ENCODE measurements around the gene TUBGCP6.

DNA sequence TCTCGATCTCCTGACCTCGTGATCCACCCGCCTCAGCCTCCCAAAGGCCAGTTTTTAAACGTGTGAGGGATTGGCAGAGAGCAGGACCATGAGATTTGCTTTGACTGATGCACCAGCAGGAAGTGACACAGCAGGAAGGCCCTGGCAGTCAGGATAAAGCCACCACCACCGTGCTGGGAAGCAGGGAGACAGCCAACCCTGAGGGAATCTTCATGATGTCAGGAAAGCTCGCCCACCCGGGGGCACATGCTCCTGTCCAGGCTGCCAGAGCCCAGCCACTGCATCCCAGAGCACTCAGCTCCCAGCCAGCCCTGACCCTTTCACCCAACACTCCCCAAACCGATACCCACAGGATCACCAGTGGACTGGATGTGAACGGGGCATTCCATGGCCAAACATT, 6.1 kb downstream of the TUBGCP6 start:
- TF ChIP-seq POLR2A (IDR thresholded peaks at IDR 0.05): no peak
- TF ChIP-seq, protein P1, sequence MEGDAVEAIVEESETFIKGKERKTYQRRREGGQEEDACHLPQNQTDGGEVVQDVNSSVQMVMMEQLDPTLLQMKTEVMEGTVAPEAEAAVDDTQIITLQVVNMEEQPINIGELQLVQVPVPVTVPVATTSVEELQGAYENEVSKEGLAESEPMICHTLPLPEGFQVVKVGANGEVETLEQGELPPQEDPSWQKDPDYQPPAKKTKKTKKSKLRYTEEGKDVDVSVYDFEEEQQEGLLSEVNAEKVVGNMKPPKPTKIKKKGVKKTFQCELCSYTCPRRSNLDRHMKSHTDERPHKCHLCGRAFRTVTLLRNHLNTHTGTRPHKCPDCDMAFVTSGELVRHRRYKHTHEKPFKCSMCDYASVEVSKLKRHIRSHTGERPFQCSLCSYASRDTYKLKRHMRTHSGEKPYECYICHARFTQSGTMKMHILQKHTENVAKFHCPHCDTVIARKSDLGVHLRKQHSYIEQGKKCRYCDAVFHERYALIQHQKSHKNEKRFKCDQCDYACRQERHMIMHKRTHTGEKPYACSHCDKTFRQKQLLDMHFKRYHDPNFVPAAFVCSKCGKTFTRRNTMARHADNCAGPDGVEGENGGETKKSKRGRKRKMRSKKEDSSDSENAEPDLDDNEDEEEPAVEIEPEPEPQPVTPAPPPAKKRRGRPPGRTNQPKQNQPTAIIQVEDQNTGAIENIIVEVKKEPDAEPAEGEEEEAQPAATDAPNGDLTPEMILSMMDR (IDR thresholded peaks at IDR 0.05): no peak
